Stimulated activated CD4-positive, alpha-beta T cell treated with anti-CD3 and anti-CD28 coated beads, Interleukin-1b, Interleukin-23, amount 100 ng/mL, for 24 hours (primary cell): ENCODE measurements around the gene PHRF1.
"Not testable (repeated sequence)": the region's sequence is repeated elsewhere in the genome, so short reads cannot be mapped to it uniquely, and the experiment has no call there.

Experiments used
- DNase-seq, 4 experiments: peaks; one replicate each; pipeline ENCODE4 v3.0.0-alpha.2; 2020; ENCODE audit warnings: low read depth in 4 of 4, low spot score in 1 of 4

The PHRF1 gene

GRCh38 chr11:650482-650881 lies 74.2 kb downstream of the PHRF1 start:
- DNase-seq = no peak

GRCh38 chr11:653136-653535 lies 76.9 kb downstream of the PHRF1 start:
- DNase-seq = not testable (repeated sequence)

- DNase-seq = no peak
These were observed 77.6 kb downstream of the PHRF1 start for GRCh38 chr11:653837-654236.

- not testable (repeated sequence) for DNase-seq
These were observed 78.2 kb downstream of the PHRF1 start for GRCh38 chr11:654444-654843.

- no peak for DNase-seq
These were observed 78.9 kb downstream of the PHRF1 start for GRCh38 chr11:655036-655726.

DNA sequence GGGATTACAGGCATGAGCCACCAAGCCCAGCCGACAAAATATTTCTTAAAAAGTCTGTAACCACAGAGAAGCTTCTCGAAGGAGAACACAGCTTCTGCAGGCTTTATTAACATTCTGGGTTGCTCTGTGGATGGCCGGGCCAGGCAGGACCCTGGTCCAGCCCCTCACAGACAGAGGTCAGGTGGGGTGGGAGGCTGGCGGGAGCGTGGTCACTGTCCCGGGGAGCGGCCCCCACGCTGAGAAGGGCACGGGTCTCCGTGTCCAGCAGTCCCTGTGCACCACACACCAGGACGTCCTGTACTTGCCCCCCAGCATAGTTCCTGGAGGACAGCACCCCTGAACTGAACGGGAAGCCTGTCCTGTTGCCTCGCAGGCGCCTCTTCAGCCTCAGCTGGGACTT lies 80.2 kb downstream of the PHRF1 start:
- DNase-seq = no peak

- no peak for DNase-seq
These were observed 80.6 kb downstream of the PHRF1 start for GRCh38 chr11:656866-657265.

DNA sequence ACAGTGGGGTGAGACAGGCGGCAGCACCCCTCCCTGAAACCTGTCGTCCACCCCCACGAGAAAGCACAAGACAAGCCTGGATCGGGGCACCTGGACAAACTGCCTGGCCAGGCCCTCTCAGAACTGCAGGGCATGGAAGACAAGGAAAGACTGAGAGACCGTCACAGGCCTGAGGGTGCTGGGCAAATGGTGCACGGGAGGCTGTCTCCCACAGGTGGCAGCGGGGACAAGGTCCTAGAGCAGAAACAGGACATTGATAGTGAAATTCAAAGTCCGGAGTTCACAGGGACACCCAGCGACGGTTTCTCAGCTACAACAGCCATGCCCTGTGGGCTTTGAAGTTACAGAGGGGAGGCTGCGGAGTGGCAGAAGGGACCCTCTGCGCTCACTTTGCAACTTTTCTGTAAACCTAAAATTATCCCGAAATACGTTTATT lies 81.4 kb downstream of the PHRF1 start:
- no peak for DNase-seq

GRCh38 chr11:659532-660085 lies 83.3 kb downstream of the PHRF1 start:
- no peak for DNase-seq

- DNase-seq = no peak
These were observed 84.0 kb downstream of the PHRF1 start for GRCh38 chr11:660281-660680.

DNA sequence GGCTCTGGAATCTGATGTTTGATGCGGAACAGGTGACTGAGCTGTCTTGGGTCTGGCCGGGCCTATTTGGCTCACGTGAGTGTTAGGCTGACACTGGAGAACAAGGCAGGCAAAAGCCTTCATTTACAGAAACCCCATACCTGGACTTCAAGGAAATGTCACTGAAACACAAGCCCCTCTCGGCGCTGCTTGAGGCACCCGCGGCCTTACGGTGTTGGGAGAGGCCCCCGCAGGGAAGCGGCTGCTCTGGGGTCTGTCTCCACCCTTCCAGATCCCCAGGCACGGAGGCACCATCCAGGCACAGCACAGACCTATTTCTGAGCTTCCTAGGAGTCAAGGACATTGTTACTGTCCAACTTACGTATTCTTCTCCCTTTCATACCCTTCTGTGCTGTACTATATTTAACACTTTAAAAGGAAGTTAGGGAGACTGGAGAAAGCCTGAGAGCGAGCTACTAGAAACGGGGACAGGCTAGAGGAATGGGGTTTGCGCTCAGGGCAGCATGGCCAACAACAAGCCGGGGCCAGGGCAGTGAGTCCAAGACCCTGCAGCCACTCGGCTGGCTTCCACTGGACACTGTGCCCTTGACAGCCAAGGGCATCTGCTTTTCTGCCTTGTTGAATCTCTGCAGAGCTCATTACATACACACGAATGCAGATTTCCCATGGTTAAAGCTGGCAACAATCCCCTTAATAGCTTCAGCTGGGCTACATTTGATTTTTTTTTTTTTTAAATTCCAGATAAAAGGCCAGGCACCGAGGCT lies 84.6 kb downstream of the PHRF1 start:
- no peak for DNase-seq
